ENCODE measurements around the gene ALKBH7. TPM values are rescaled to one million over a fixed set of nuclear protein-coding genes. Genes with fewer than 3 reads are reported as not detected.
"Not testable (repeated sequence)": the region's sequence is repeated elsewhere in the genome, so short reads cannot be mapped to it uniquely, and the experiment has no call there.

ALKBH7 gene
- polyA plus RNA-seq, 6 donors from 2014 or later = 52.8 to 77.4 (median 70.5) TPM

DNA sequence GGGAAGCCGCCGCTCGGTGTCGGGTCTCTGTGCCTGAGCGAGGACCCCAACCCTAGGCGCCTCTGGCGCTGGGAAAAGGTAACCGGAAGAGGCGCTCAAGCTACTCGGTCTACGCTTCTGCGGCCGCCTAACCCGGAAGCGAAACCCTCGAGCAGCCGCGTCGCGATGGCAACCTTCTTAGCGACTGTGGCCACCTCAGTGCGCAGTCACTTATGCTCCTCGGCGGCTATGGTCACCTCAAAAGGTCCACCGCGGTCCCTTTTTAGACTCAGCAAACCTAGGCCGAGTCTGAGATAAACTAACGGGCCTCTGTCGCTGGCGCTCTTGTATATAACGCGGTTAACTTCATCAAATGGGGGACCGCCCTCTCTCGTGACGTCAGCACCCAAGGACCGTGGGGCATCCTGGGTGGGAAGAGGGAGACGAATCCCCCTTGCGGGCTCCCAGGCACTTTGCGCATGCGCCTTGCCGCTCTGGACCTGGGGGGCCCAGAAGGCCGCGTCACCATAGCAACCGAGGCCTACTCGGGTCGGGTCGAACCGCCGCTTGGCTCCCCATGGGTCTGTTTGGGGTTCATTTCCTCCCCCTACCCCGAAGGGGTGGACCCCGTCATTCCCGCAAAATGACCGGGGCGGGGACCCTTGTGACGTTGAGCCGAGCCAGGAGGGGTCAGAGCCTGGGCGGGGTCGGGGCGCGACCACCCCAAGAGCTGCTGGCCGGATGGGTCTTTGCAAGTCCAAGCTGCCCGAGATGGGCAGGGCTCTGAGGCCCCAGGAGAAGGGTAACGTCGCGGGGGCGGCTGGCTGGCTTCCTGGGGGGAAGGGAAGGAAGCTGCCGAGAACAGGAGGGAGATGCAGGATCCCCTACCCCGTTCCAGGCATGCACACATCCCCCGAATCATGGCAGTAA, 20.7 kb downstream of the ALKBH7 start, which contains the start of gene GTF2F1:
Gene GTF2F1 (minus strand): TSS at position 91 of the 909 bp plus-strand sequence. CDS start 169 bp downstream, outside the sequence.
- Mint-ChIP-seq H3K4me3 (peak within 1 kb of the TSS; percentile 89 to 98 (median 96)), H3K9me3 (peaks cover 0 to 3% (median 0%) of the 10 kb centered on the region in 7 donors), H3K27ac (peak within 1 kb of the TSS; percentile 91 to 99 (median 99)), H3K27me3 (no peaks in the 10 kb centered on the region), H3K36me3 (peaks cover 0 to 2% of the 10 kb centered on the region in 2 donors), H3K4me1 (peaks cover 18 to 29% (median 29%) of the 10 kb centered on the region in 3 donors)
- DNase-seq (peak; percentile 93), ATAC-seq (ENCODE audit: low read depth in 2 of 2) (peak; percentile 82)

DNA sequence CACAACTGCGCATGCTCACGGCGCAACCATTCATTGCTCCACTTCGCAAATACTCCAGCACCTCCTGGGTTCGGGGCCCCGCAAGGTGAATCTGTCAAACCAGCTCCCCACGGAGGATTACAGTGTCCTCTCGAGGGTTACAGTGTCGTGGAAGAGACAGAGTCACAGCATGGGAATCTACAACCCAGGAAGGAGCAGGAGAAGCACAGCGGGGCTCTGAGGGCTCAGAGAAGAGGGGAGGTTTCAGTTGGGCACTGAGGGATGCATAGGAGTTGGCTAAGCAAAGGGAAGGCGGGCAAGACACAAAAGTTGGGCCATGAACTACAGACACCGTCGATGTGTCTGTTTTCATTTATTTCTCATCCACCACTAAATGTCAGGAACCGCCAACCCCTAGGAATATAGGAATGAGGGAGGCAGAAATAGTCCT, 21.4 kb downstream of the ALKBH7 start:
- ATAC-seq (ENCODE audit: low read depth in 2 of 2) (no peak), DNase-seq (no peak)
- H3K4me1 Mint-ChIP-seq = peaks cover 16 to 29% (median 29%) of the 10 kb centered on the region in 3 donors
- no peaks in the 10 kb centered on the region for H3K36me3 Mint-ChIP-seq
- H3K27ac Mint-ChIP-seq = peak overlapping the region; percentile 91 to 99 (median 99)
- H3K4me3 Mint-ChIP-seq = peak overlapping the region; percentile 89 to 98 (median 96)
- H3K27me3 Mint-ChIP-seq = no peaks in the 10 kb centered on the region
- peaks cover 0 to 3% (median 0%) of the 10 kb centered on the region in 7 donors for H3K9me3 Mint-ChIP-seq

GRCh38 chr19:6394831-6395230, 22.2 kb downstream of the ALKBH7 start:
- peaks cover 16 to 29% (median 29%) of the 10 kb centered on the region in 3 donors for H3K4me1 Mint-ChIP-seq
- DNase-seq (no peak), ATAC-seq (ENCODE audit: low read depth in 2 of 2) (no peak)
- no peaks in the 10 kb centered on the region for H3K27me3 Mint-ChIP-seq
- H3K27ac Mint-ChIP-seq = peak overlapping the region in 2 of 6 donors; percentile 69 to 82
- no peaks in the 10 kb centered on the region for H3K36me3 Mint-ChIP-seq
- peak overlapping the region in 7 of 8 donors; percentile 35 to 98 (median 69) for H3K4me3 Mint-ChIP-seq
- peaks cover 0 to 3% (median 0%) of the 10 kb centered on the region in 7 donors for H3K9me3 Mint-ChIP-seq

DNA sequence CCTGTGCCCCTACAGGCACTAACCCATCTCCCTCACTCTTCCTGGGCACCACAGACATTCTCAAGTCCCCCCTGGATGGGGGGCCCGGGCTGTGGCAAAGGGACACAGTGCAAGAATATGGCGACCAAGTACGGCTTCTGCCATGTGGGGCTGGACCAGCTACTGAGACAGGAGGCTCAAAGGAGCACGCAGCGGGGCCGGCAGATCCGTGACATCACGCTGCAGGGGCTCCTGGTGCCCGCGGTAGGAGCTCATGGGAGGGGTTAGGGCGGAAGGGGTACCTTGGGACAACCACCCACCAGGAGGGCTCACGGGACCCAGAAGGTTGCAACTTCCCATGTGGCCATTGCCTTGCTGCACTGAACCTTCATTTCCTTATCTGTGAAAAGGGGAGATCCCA, 23.7 kb downstream of the ALKBH7 start:
- DNase-seq = no peak
- no peaks in the 10 kb centered on the region for H3K36me3 Mint-ChIP-seq
- H3K27ac Mint-ChIP-seq = peak overlapping the region in 1 of 6 donors; percentile 79
- peak overlapping the region in 1 of 8 donors; percentile 21 for H3K4me3 Mint-ChIP-seq
- H3K27me3 Mint-ChIP-seq = no peaks in the 10 kb centered on the region
- H3K4me1 Mint-ChIP-seq = peaks cover 12 to 25% (median 23%) of the 10 kb centered on the region in 3 donors
- H3K9me3 Mint-ChIP-seq = peaks cover 0 to 3% (median 0%) of the 10 kb centered on the region in 7 donors
- no peak for ATAC-seq (ENCODE audit: low read depth in 2 of 2)

- ATAC-seq (ENCODE audit: low read depth in 2 of 2); H3K36me3 Mint-ChIP-seq; H3K9me3 Mint-ChIP-seq; H3K4me3 Mint-ChIP-seq; H3K4me1 Mint-ChIP-seq; H3K27me3 Mint-ChIP-seq; DNase-seq: not testable (repeated sequence)
- H3K27ac Mint-ChIP-seq = peak overlapping the region in 1 of 6 donors; percentile 39
These were observed 27.7 kb downstream of the ALKBH7 start for GRCh38 chr19:6400062-6400944.

DNA sequence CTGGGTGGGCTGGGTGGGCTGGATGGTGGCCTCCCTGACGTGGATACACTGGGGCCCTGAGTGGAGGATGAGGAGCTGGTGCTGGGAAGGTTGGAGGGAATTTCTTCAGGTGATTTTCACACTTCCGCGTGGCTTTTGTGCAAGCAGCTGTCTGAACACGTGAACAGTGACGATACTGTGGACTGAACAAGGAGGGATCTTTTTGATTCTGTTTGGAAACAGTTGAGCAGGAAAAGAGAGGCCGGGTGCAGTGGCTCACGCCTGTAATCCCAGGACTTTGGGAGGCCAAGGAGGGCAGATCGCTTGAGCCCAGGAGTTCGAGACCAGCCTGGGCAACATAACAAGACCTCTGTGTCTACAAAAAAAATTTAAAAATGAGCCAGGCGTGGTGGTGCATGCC, 29.5 kb downstream of the ALKBH7 start:
- Mint-ChIP-seq H3K9me3 (no peaks in the 10 kb centered on the region), H3K36me3 (no peaks in the 10 kb centered on the region), H3K27me3 (no peaks in the 10 kb centered on the region), H3K4me1 (no peaks in the 10 kb centered on the region), H3K4me3 (no peak overlapping the region), H3K27ac (peak overlapping the region in 1 of 6 donors; percentile 16)
- ATAC-seq (ENCODE audit: low read depth in 2 of 2) (no peak), DNase-seq (no peak)

DNA sequence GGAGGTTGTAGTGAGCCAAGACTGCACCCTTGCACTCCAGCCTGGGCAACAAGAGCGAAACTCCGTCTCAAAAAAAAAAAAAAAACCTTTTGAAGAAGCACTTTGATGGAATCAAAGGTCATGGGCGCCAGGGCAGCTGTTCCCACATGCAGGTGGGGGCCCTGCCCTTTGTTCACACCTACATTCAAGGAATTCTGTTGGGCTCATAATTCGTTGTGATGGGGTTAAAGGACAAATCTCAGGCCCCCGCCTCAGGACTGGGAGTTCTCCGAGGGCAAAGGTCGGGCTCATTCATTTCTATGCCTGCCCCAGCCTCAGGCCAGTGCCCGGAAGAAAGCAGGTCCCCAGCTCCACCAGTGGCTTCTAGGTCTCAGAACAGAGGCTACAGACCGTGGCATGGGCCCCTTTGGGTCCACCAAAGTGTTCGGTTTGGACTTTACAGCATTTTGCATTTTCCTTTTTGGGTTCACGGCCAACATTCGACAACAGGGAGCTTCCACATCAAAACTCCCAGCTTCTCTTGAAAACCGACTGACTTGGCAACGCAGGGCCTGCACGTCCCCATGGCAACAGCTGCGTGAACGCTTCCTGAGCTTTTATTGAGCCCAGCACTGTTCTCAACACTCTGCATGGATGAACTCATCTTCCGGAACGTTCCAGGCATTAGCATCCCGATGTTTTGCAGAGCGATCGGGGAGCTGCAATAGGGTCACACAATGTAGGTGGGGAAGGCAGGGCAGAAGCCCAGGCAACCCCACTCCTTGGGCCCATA, 30.4 kb downstream of the ALKBH7 start:
- no peaks in the 10 kb centered on the region for H3K36me3 Mint-ChIP-seq
- no peak overlapping the region for H3K27ac Mint-ChIP-seq
- H3K9me3 Mint-ChIP-seq = no peaks in the 10 kb centered on the region
- no peak for ATAC-seq (ENCODE audit: low read depth in 2 of 2)
- no peaks in the 10 kb centered on the region for H3K27me3 Mint-ChIP-seq
- H3K4me1 Mint-ChIP-seq = no peaks in the 10 kb centered on the region
- no peak for DNase-seq
- no peak overlapping the region for H3K4me3 Mint-ChIP-seq

DNA sequence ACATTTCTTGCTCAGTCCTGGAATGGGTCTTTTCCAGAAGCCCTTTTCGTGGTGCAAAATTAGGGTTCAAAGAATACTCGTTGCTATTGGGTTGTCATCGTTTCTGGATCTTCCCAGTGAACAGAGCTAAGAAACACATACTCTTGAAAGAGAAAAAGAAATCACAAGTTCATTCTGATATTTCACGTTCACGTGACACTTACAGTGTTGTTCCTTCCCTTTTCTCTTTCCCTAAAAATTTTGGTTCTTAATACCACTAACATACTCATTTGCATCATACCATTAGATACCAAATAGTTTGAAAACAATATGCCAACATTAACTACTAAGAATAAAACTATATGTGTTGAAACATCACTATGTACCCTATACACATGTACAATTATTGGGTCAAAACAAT, 33.8 kb downstream of the ALKBH7 start:
- DNase-seq = no peak
- Mint-ChIP-seq H3K9me3 (no peaks in the 10 kb centered on the region), H3K4me1 (no peaks in the 10 kb centered on the region), H3K4me3 (no peak overlapping the region), H3K27me3 (no peaks in the 10 kb centered on the region), H3K27ac (no peak overlapping the region), H3K36me3 (no peaks in the 10 kb centered on the region)
- ATAC-seq (ENCODE audit: low read depth in 2 of 2) = no peak

- no peak for ATAC-seq (ENCODE audit: low read depth in 2 of 2)
- no peaks in the 10 kb centered on the region for H3K4me1 Mint-ChIP-seq
- DNase-seq = no peak
- no peak overlapping the region for H3K4me3 Mint-ChIP-seq
- H3K9me3 Mint-ChIP-seq = no peaks in the 10 kb centered on the region
- H3K27me3 Mint-ChIP-seq = no peaks in the 10 kb centered on the region
- H3K36me3 Mint-ChIP-seq = no peaks in the 10 kb centered on the region
- no peak overlapping the region for H3K27ac Mint-ChIP-seq
These were observed 36.8 kb downstream of the ALKBH7 start for GRCh38 chr19:6409346-6409745.

- DNase-seq = no peak
- H3K9me3 Mint-ChIP-seq = no peaks in the 10 kb centered on the region
- H3K36me3 Mint-ChIP-seq = no peaks in the 10 kb centered on the region
These were observed 39.5 kb downstream of the ALKBH7 start for GRCh38 chr19:6412061-6412446.

DNA sequence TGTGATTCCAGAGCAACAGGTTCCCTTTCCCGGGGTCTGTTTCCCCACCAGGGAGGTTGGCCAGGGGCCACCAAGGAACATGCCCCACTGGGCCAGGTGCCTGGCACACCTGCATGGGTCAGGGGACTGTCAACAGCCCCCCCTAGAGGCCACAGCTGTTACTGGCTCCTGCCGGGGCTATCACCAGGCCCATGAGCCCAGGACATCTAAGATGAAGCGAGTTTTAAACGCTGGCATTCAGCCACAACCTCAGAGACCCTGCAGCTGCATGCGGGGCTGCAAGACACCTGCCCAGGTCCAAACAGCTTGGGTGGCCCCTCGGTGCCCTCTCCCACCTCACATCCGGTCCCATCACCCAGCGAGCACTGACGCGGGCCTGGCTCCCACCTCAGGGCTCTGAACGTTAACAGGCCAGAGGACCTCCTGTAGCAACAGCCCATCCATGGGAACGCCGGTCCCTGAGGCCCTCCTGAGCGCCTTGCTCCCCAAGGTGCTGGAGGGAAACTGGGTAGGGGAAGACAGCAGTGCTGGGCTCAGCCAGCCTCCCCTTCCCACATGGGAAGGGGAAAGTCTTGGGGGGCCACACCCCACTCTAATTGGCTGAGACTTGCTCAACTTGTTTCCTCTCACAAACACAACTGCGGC, 40.0 kb downstream of the ALKBH7 start:
- Mint-ChIP-seq H3K9me3 (no peaks in the 10 kb centered on the region), H3K36me3 (no peaks in the 10 kb centered on the region), H3K4me3 (no peak overlapping the region), H3K4me1 (no peaks in the 10 kb centered on the region), H3K27me3 (no peaks in the 10 kb centered on the region), H3K27ac (no peak overlapping the region)
- DNase-seq (peak; percentile 17), ATAC-seq (ENCODE audit: low read depth in 2 of 2) (peak; percentile 58 to 71)

More at GRCh38 chr19:6412061-6412446, 39.5 kb downstream of the ALKBH7 start:
- H3K4me3 Mint-ChIP-seq = no peak overlapping the region
- H3K27me3 Mint-ChIP-seq = no peaks in the 10 kb centered on the region
- ATAC-seq (ENCODE audit: low read depth in 2 of 2) = no peak
- H3K27ac Mint-ChIP-seq = peak overlapping the region in 1 of 6 donors; percentile 38
- H3K4me1 Mint-ChIP-seq = no peaks in the 10 kb centered on the region

- H3K27ac Mint-ChIP-seq = no peak overlapping the region
- no peak for DNase-seq
- H3K27me3 Mint-ChIP-seq = no peaks in the 10 kb centered on the region
- H3K9me3 Mint-ChIP-seq = no peaks in the 10 kb centered on the region
- H3K4me1 Mint-ChIP-seq = no peaks in the 10 kb centered on the region
- no peak overlapping the region for H3K4me3 Mint-ChIP-seq
- H3K36me3 Mint-ChIP-seq = no peaks in the 10 kb centered on the region
- no peak for ATAC-seq (ENCODE audit: low read depth in 2 of 2)
These were observed 40.7 kb downstream of the ALKBH7 start for GRCh38 chr19:6413291-6413690.

All from naive B cell (primary cell).